ENCODE measurements around the gene CXorf38.

The CXorf38 gene, protein sequence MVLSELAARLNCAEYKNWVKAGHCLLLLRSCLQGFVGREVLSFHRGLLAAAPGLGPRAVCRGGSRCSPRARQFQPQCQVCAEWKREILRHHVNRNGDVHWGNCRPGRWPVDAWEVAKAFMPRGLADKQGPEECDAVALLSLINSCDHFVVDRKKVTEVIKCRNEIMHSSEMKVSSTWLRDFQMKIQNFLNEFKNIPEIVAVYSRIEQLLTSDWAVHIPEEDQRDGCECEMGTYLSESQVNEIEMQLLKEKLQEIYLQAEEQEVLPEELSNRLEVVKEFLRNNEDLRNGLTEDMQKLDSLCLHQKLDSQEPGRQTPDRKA

GRCh38 chrX:40647307-40648197, at the start of gene CXorf38:
CXorf38 (minus strand) TSS chrX:40647561; CDS start chrX:40647520, 41 bp downstream.
- DNase-seq (ENCODE audit: low read depth in 2 of 2): peak; percentile 81 to 94

DNA sequence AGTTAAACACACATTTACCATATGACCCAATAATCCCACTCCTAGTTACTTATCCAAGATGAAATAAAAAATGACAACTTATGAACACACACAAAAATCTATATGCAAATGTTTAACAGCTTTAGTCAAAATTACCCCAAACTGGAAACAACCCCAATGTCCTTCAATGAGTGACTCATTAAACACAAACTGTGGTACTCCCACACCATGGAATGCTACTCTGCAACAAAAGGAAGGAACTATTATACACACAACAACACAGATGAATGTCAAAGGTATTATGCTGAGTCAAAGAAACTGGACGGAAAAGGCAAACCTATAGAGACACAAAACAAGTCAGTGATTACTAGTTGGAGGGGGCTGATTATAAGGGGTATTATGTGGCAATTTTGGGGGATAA, 47.4 kb upstream of the CXorf38 start:
- DNase-seq (ENCODE audit: low read depth in 2 of 2): no peak

DNA sequence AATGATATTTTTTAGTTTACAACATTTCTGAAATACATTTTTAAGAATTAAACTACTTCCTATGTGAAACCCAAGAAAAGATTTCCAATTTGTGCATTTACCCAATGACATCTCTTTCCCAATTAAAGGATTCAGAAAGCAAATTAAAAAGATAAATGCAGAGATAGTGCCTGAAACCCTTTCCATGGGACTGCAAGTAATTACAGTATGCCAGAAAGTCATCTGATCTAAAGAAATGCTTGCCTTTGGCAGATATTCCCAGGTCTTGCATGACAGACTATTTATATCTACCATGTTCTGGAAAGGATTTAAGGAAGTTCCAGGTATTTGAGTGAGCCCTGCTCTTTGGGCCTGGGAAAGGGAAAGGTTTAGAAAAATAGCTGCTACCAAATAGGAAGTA, 41.6 kb upstream of the CXorf38 start:
- no peak for DNase-seq (ENCODE audit: low read depth in 2 of 2)

- DNase-seq (ENCODE audit: low read depth in 2 of 2): no peak
These were observed 39.8 kb upstream of the CXorf38 start for GRCh38 chrX:40687169-40687568.

GRCh38 chrX:40685362-40685918, 38.1 kb upstream of the CXorf38 start:
- no peak for DNase-seq (ENCODE audit: low read depth in 2 of 2)

DNA sequence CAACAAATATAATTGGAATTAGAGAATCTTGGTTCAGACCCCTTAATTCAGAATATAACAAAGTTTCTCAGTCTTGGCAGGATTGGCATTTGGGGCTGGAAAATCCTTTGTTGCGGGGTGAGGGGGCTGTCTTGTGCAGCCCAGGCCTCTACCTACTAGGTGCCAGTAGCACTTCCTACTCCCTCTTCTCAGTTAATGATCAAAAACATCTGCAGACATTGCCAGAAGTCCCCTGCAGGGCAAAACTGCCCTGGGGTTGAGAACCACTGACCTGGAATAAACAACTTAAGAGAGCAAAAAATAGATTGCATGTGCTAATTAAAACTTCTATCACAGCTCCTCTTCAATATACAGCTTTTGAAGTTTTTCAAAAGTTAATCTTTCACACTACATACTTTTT, 36.7 kb upstream of the CXorf38 start:
- DNase-seq (ENCODE audit: low read depth in 2 of 2): no peak

- no peak for DNase-seq (ENCODE audit: low read depth in 2 of 2)
These were observed 35.9 kb upstream of the CXorf38 start for GRCh38 chrX:40683245-40683644.

- no peak for DNase-seq (ENCODE audit: low read depth in 2 of 2)
These were observed 23.8 kb upstream of the CXorf38 start for GRCh38 chrX:40671126-40671525.

DNA sequence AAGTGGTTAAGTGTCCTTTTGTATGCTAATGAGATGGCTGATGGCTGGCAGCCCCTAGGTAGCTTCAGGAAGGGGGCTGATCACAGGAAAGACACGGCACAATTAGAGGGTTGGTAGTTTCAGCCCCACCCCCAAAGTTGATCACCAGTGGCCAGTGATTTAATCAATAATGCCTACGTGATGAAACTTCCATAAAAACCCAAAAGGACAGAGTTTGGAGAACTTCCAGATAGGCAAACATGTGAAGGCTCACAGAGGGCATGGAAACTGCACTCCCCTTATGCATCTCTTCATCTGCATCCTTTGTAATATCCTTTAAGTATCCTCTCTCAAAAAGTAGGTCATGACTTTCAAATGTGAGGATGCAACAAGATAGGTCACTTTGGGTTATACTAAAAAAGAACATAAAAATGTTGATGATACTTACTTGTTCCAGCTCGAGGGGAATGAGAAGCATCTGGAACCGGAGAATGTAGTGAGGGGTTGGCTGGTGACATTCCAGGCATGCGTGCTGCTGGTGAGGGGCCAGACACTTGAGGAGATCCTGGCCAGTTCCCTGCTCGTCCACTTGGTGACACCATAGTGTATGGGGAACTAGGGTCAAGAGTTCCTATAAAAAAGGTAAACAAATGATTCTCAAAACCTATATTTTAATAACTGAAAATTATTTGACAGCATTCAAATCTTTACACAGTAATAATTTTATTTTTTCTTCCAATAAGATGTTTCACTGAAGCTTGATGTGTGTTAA, 16.7 kb upstream of the CXorf38 start:
- DNase-seq (ENCODE audit: low read depth in 2 of 2): no peak

GRCh38 chrX:40663078-40663740, 15.8 kb upstream of the CXorf38 start:
- DNase-seq (ENCODE audit: low read depth in 2 of 2): no peak

DNA sequence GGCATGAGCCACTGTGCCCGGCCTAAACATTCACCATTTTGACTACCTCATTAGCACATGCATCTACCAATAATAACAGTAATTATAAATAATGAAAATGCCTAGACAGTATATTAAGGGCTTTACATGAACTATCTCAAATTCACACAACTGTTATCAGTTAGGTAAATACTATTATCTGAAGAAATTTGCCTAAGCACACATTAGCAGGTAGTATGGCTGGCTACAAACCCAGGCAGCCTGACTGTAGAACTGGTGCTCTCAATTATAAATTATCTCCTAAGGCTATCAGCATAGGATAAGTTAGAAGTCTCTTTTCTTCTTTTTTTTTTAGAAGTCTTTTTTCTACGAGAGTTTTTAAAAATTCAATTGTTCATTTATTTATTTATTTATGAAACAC, 14.1 kb upstream of the CXorf38 start:
- DNase-seq (ENCODE audit: low read depth in 2 of 2): no peak

- DNase-seq (ENCODE audit: low read depth in 2 of 2): no peak
These were observed 13.0 kb upstream of the CXorf38 start for GRCh38 chrX:40660381-40660780.

- no peak for DNase-seq (ENCODE audit: low read depth in 2 of 2)
These were observed 6.2 kb upstream of the CXorf38 start for GRCh38 chrX:40653535-40653934.

GRCh38 chrX:40652664-40653063, 5.3 kb upstream of the CXorf38 start:
- DNase-seq (ENCODE audit: low read depth in 2 of 2): no peak

DNA sequence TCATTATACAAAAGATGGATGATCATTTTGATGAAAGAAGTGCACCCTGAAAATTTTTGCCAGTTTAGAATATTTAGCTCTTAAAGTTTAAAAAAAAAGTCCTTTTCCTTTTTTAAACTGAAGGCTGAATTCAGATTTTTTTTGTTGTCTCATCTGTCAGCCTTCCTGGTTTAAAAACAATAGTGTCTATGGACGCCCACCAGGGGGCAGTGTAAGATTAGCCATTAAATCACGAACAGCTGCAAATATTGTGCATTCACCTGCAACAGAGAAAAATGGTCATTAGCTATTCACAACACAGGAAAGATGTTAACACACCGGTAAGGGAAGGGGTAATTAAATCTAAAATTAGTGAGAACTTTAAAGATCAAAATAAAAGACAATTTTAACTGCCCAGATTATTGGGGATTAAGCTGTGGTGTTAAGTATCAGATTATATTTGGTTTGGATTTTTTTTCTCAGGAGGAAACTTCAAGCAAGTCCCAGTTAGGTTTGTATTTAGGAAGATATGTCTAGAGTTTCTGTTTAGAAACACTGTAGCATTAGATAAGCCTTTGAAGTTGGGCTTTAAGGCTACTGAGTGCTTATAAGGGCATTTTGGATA, 4.4 kb upstream of the CXorf38 start:
- DNase-seq (ENCODE audit: low read depth in 2 of 2): peak; percentile 46 to 57

- DNase-seq (ENCODE audit: low read depth in 2 of 2): peak in 1 of 2 donors; percentile 24
These were observed 663 bp downstream of the CXorf38 start for GRCh38 chrX:40646489-40647306.

DNA sequence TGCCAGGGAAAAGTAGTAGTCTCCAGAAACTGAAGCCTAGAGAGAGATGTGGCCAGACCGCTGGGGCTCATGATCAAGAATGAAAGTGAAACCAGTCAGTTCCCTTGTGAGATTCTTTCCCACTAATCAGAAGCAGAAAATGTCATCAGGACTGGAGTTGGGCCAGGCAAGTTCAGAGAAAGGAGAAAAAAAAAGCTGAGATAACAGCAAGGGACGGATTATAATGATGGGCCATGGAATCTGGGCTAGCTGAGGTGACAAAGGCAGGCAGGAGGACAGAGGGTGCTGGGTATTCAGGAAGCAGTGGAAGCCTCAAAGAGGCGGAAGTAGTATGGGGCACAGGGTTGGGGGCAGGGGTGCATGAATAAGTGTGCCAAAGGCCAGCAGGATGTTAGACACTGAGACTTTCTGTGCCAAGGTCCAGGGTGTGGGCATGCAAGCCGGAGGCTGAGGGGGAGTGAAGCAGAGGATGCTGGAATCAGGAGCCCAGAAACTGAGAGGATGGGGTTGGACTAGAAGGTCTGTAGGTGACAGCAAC, 2.5 kb downstream of the CXorf38 start:
- DNase-seq (ENCODE audit: low read depth in 2 of 2): peak in 1 of 2 donors; percentile 27

GRCh38 chrX:40644176-40644575, 3.2 kb downstream of the CXorf38 start:
- DNase-seq (ENCODE audit: low read depth in 2 of 2): no peak

DNA sequence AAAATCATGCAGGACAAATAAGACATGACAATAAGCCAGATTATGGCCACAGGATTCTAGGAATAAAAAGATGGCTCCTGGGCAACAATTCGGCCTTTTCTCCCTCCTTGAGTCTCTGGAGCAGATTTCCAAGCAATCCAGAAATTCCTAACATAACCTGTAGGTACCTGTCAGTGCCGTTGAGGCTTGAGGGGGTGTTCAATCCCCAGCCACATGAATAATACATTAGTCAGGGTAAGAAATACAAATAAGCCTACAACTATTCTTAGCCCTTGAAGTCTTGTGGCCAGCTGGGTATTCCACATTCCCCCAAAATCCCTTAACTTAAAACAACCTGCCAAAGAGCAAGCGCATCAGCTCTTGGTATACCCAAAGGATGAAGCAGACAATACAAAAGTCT, 9.7 kb downstream of the CXorf38 start:
- no peak for DNase-seq (ENCODE audit: low read depth in 2 of 2)

- DNase-seq (ENCODE audit: low read depth in 2 of 2): no peak
These were observed 15.2 kb downstream of the CXorf38 start for GRCh38 chrX:40632199-40632598.
